CD4-positive, alpha-beta T cell (primary cell): ENCODE results near the gene DNAJC11. TPM values are rescaled to one million over a fixed set of nuclear protein-coding genes. Genes with fewer than 3 reads are reported as not detected.

Source experiments
- ATAC-seq: fragments of 200-7000 bp; cut with Tn5 transposase; one replicate; pipeline ENCODE4 v1.10.0; 2022; ENCODE audit warnings: mild to moderate bottlenecking; ENCODE audit not compliant: poor library complexity
- CTCF ChIA-PET: fragments of 350-600 bp; sonication (Branson Sonifier 250); formaldehyde crosslinking; loops from one replicate; lab custom pipeline; 2021; ENCODE audit warnings: antibody characterized with exemption, inconsistent platforms; lab: Charles Lee
- POLR2A ChIA-PET: fragments of 350-600 bp; sonication (Branson Sonifier 250); formaldehyde crosslinking; loops from one replicate; lab custom pipeline; 2021; ENCODE audit warnings: antibody characterized with exemption, inconsistent platforms; lab: Charles Lee
- DNase-seq, 14 experiments: peaks; one replicate each; pipeline ENCODE4 v3.0.0-alpha.2; 2013 to 2020; ENCODE audit warnings: mixed read lengths in 2 of 14
- H3K27ac ChIP-seq, 2 donors: one replicate each; pipeline versions ENCODE4 v1.5.1 to v1.7.0; 2013; ENCODE audit warnings: low read length in 2 of 2, low read depth in 1 of 2, mild to moderate bottlenecking in 1 of 2
- H3K27me3 ChIP-seq, 2 experiments: 1 replicate in 1 of 2; 2 replicates in 1 of 2; pipeline versions ENCODE4 v1.6.1 to v1.7.0; 2013; ENCODE audit warnings: low read length in 2 of 2, control low read depth in 1 of 2, mild to moderate bottlenecking in 1 of 2, moderate library complexity in 1 of 2; ENCODE audit not compliant: insufficient read depth in 2 of 2, control insufficient read depth in 1 of 2
- H3K36me3 ChIP-seq: one replicate; pipeline ENCODE4 v1.6.1; 2013; ENCODE audit warnings: low read length, control low read depth; ENCODE audit not compliant: insufficient read depth
- H3K4me1 ChIP-seq: one replicate; pipeline ENCODE4 v1.6.1; 2013; ENCODE audit warnings: low read length, control low read depth; ENCODE audit not compliant: insufficient read depth
- H3K4me3 ChIP-seq: one replicate; pipeline ENCODE4 v1.5.1; 2013; ENCODE audit warnings: mild to moderate bottlenecking, low read length, moderate library complexity
- H3K9me3 ChIP-seq, 2 experiments: 1 replicate in 1 of 2; 2 replicates in 1 of 2; pipeline versions ENCODE4 v1.6.1 to v1.7.0; 2013; ENCODE audit warnings: low read length in 2 of 2, mild to moderate bottlenecking in 2 of 2, control low read depth in 1 of 2, moderate library complexity in 1 of 2; ENCODE audit not compliant: control insufficient read depth in 1 of 2, insufficient read depth in 1 of 2
- H3K27ac Mint-ChIP-seq: one replicate; pipeline ENCODE4 v1.8.0; 2020; ENCODE audit warnings: mixed read lengths
- H3K27me3 Mint-ChIP-seq: one replicate; pipeline ENCODE4 v1.8.0; 2021; ENCODE audit warnings: mixed read lengths
- H3K36me3 Mint-ChIP-seq: one replicate; pipeline ENCODE4 v1.8.0; 2021; ENCODE audit warnings: low read depth, mixed read lengths
- H3K4me1 Mint-ChIP-seq: one replicate; pipeline ENCODE4 v1.8.0; 2021; ENCODE audit warnings: low read depth, mixed read lengths
- H3K4me3 Mint-ChIP-seq: one replicate; pipeline ENCODE4 v1.8.0; 2020; ENCODE audit warnings: mild to moderate bottlenecking, mixed read lengths
- H3K9me3 Mint-ChIP-seq: one replicate; pipeline ENCODE4 v1.8.0; 2020; ENCODE audit warnings: mixed read lengths
- intact Hi-C, 2 experiments: fragments of 100-400 bp; cut with DNase I in 1 of 2; cut with micrococcal nuclease in 1 of 2; formaldehyde crosslinking; loops; one replicate each; pipeline versions ENCODE4 v1.15.1 to v1.9.0; 2023 to 2025; cut with DNase I, micrococcal nuclease
- total RNA-seq, 174 experiments: library from RNA in 2 of 174; stranded (reverse) in 2 of 174; gene quantifications; one replicate each; pipeline ENCODE4 v1.2.3 and lab custom pipeline; 2021 to 2026
- TF ChIP-seq, protein P1 (sequence below): fragments of 200-600 bp; IDR thresholded peaks from one replicate; pipeline ENCODE4 v1.8.0; 2022; ENCODE audit warnings: antibody characterized with exemption, mild to moderate bottlenecking

Gene DNAJC11
- total RNA-seq, 2 experiments from 2014 or later: 20.6 to 24.0 TPM

DNA sequence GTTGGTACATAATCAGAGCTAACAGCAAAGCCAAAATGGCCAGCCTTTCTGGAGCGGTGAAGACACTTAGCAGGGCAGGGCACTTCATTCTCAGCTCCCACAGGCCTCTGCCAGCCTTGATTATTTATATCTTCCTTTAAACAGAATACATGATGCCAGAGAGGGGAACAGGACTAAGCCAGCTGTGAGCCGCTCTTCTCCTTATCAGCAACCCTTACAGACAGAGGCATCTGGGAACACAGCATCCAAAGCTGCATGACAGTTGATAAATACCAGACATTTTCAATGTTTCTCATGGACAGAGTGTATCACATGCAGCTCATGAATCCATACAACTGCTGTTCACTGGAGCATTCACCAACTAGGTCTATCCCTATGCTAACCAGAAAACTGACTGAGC lies 29.1 kb downstream of the DNAJC11 start:
- DNase-seq (no peak), ATAC-seq (no peak)
- H3K27ac ChIP-seq: no peak overlapping the region
- H3K4me3 ChIP-seq: no peak overlapping the region
- peaks cover 31% of the 10 kb centered on the region for H3K36me3 ChIP-seq
- H3K9me3 Mint-ChIP-seq: no peaks in the 10 kb centered on the region
- no peak overlapping the region for H3K27ac Mint-ChIP-seq
- H3K4me3 Mint-ChIP-seq: no peak overlapping the region
- no peaks in the 10 kb centered on the region for H3K4me1 Mint-ChIP-seq
- intact Hi-C loops: no loop called here
- POLR2A ChIA-PET: no interaction called here
- TF ChIP-seq, protein P1, sequence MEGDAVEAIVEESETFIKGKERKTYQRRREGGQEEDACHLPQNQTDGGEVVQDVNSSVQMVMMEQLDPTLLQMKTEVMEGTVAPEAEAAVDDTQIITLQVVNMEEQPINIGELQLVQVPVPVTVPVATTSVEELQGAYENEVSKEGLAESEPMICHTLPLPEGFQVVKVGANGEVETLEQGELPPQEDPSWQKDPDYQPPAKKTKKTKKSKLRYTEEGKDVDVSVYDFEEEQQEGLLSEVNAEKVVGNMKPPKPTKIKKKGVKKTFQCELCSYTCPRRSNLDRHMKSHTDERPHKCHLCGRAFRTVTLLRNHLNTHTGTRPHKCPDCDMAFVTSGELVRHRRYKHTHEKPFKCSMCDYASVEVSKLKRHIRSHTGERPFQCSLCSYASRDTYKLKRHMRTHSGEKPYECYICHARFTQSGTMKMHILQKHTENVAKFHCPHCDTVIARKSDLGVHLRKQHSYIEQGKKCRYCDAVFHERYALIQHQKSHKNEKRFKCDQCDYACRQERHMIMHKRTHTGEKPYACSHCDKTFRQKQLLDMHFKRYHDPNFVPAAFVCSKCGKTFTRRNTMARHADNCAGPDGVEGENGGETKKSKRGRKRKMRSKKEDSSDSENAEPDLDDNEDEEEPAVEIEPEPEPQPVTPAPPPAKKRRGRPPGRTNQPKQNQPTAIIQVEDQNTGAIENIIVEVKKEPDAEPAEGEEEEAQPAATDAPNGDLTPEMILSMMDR: no peak
- no peaks in the 10 kb centered on the region for H3K4me1 ChIP-seq
- no peaks in the 10 kb centered on the region for H3K27me3 ChIP-seq
- H3K9me3 ChIP-seq: no peaks in the 10 kb centered on the region
- H3K27me3 Mint-ChIP-seq: no peaks in the 10 kb centered on the region
- H3K36me3 Mint-ChIP-seq: peaks cover 49% of the 10 kb centered on the region
- CTCF ChIA-PET: no interaction called here

DNA sequence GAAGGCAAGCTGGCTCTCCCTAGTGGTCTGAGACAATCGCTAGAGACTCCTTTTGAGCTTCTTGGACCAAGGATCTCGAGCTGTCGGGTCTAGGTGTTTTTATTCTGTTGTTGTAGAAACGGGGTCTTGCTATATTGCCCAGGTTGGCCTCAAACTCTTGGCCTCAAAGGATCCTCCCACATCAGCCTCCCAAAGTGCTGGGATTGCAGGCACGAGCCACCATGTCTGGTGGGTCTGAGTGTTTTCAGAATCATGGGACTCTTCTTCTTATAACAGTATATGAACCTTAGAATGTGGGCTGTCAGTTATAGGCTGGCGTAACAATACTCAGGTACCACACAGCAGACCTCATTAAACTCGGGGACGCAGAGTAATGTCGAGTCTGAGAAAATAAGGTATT lies 33.1 kb downstream of the DNAJC11 start:
- CTCF ChIA-PET: no interaction called here

DNA sequence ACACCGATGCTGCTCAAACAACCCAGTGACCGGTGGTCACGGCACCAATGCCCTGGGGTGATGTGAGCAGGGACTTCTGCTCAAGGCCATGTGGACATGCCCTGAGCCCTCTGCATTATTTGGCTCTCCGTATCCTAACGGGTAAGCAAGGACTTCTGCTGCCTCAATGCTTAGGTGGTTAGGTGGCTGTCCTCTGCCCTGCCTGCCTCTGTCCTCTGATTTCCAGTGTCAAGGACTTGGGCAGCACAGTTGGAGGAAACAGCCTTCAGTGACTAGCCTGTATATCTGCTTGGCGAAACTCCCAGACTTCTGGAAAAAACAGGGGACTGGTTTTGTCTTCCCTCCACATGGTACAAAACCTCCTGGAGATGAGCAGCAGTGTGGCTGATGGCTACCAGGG lies 34.5 kb downstream of the DNAJC11 start:
- peaks cover 27% of the 10 kb centered on the region for H3K36me3 ChIP-seq
- no peak overlapping the region for H3K27ac Mint-ChIP-seq
- no peaks in the 10 kb centered on the region for H3K9me3 ChIP-seq
- ChIA-PET CTCF (no interaction called here), POLR2A (no interaction called here)
- H3K9me3 Mint-ChIP-seq: no peaks in the 10 kb centered on the region
- H3K27me3 Mint-ChIP-seq: no peaks in the 10 kb centered on the region
- H3K4me3 Mint-ChIP-seq: no peak overlapping the region
- H3K4me1 ChIP-seq: no peaks in the 10 kb centered on the region
- no peaks in the 10 kb centered on the region for H3K27me3 ChIP-seq
- no peak overlapping the region for H3K27ac ChIP-seq
- H3K36me3 Mint-ChIP-seq: peaks cover 54% of the 10 kb centered on the region
- intact Hi-C loops: no loop called here
- H3K4me1 Mint-ChIP-seq: no peaks in the 10 kb centered on the region
- TF ChIP-seq, protein P1: no peak
- no peak overlapping the region for H3K4me3 ChIP-seq
- no peak for DNase-seq
- no peak for ATAC-seq

More for the DNA sequence above, 33.1 kb downstream of the DNAJC11 start:
- no peak for ATAC-seq
- intact Hi-C loops: no loop called here
- H3K4me1 ChIP-seq: no peaks in the 10 kb centered on the region
- no peak overlapping the region for H3K27ac Mint-ChIP-seq
- no peaks in the 10 kb centered on the region for H3K9me3 Mint-ChIP-seq
- TF ChIP-seq, protein P1: no peak
- H3K36me3 Mint-ChIP-seq: peaks cover 48% of the 10 kb centered on the region
- H3K4me1 Mint-ChIP-seq: no peaks in the 10 kb centered on the region
- no peak for DNase-seq
- no peaks in the 10 kb centered on the region for H3K9me3 ChIP-seq
- peaks cover 34% of the 10 kb centered on the region for H3K36me3 ChIP-seq
- no peaks in the 10 kb centered on the region for H3K27me3 Mint-ChIP-seq
- H3K27me3 ChIP-seq: no peaks in the 10 kb centered on the region
- no peak overlapping the region for H3K27ac ChIP-seq
- POLR2A ChIA-PET: no interaction called here
- no peak overlapping the region for H3K4me3 ChIP-seq
- H3K4me3 Mint-ChIP-seq: no peak overlapping the region
